Endodermal cell (in vitro differentiated cells): ENCODE measurements around the gene CYP17A1. TPM values are rescaled to one million over a fixed set of nuclear protein-coding genes. Genes with fewer than 3 reads are reported as not detected.

ENCODE experiments used
- DNase-seq: peaks from one replicate; pipeline ENCODE4 v3.0.0-alpha.2; 2017
- H3K27ac ChIP-seq: 2 replicates; pipeline ENCODE4 v1.5.1; 2013; ENCODE audit warnings: mild to moderate bottlenecking, low read depth, low read length, moderate library complexity
- H3K27me3 ChIP-seq: 2 replicates; pipeline ENCODE4 v1.6.1; 2013; ENCODE audit warnings: mild to moderate bottlenecking, low read length, moderate library complexity; ENCODE audit not compliant: insufficient read depth, control insufficient read depth, poor library complexity, severe bottlenecking
- H3K36me3 ChIP-seq: 2 replicates; pipeline ENCODE4 v1.7.0; 2013; ENCODE audit warnings: mild to moderate bottlenecking, low read length, moderate library complexity; ENCODE audit not compliant: control insufficient read depth, insufficient read depth
- H3K4me1 ChIP-seq: one replicate; pipeline ENCODE4 v1.7.0; 2013; ENCODE audit warnings: low read length; ENCODE audit not compliant: control insufficient read depth, insufficient read depth
- H3K4me3 ChIP-seq: 2 replicates; pipeline ENCODE4 v1.5.1; 2013; ENCODE audit warnings: mild to moderate bottlenecking, low read length, moderate library complexity
- H3K9ac ChIP-seq: 2 replicates; pipeline ENCODE4 v1.6.1; 2013; ENCODE audit warnings: mild to moderate bottlenecking, low read length, moderate library complexity; ENCODE audit not compliant: poor library complexity, severe bottlenecking; ENCODE audit errors: extremely low read depth
- H3K9me3 ChIP-seq: 2 replicates; pipeline ENCODE4 v1.6.1; 2013; ENCODE audit warnings: mild to moderate bottlenecking, low read length, moderate library complexity; ENCODE audit not compliant: control insufficient read depth
- H3K27ac Mint-ChIP-seq: 2 replicates; pipeline ENCODE4 v1.8.0; 2020; ENCODE audit warnings: mixed read lengths
- H3K27me3 Mint-ChIP-seq: 2 replicates; pipeline ENCODE4 v1.8.0; 2021; ENCODE audit warnings: mild to moderate bottlenecking, mixed read lengths; ENCODE audit not compliant: insufficient read depth
- H3K36me3 Mint-ChIP-seq: 2 replicates; pipeline ENCODE4 v1.8.0; 2020; ENCODE audit warnings: low read depth, mixed read lengths
- H3K4me1 Mint-ChIP-seq: 2 replicates; pipeline ENCODE4 v1.8.0; 2020; ENCODE audit warnings: mixed read lengths
- H3K4me3 Mint-ChIP-seq: 2 replicates; pipeline ENCODE4 v1.8.0; 2020; ENCODE audit warnings: mild to moderate bottlenecking, moderate library complexity, mixed read lengths
- H3K9me3 Mint-ChIP-seq: 2 replicates; pipeline ENCODE4 v1.8.0; 2020; ENCODE audit warnings: mild to moderate bottlenecking, mixed read lengths
- WGBS, 2 experiments: methylation state at CpG; one replicate each; pipeline versions ENCODE4 v1.1.5 to v1.1.7; 2013; ENCODE audit warnings: missing lambda C conversion rate in 2 of 2, mixed read lengths in 1 of 2; ENCODE audit not compliant: insufficient coverage in 1 of 2, insufficient read length in 1 of 2; 5-methylcytosine and 5-hydroxymethylcytosine counted together
- total RNA-seq, 2 donors: library from RNA; stranded (reverse); fragmentation: NEBNext Ultra II Directional in 1 of 2; extraction: Animal tissue kit (Norgen Biotek cat#: 25700) in 1 of 2; gene quantifications; 2 replicates in 1 of 2; 3 replicates in 1 of 2; pipeline ENCODE4 v1.2.1, GENCODE V29; 2021
- TF ChIP-seq, protein P1 (sequence below): fragments of 200-600 bp; sonication (generic); conservative IDR thresholded peaks from 2 replicates; pipeline ENCODE4 v1.5.0; 2021; ENCODE audit warnings: antibody characterized with exemption, mild to moderate bottlenecking

Gene CYP17A1
- total RNA-seq, 2 donors from 2014 or later, result not detected

DNA sequence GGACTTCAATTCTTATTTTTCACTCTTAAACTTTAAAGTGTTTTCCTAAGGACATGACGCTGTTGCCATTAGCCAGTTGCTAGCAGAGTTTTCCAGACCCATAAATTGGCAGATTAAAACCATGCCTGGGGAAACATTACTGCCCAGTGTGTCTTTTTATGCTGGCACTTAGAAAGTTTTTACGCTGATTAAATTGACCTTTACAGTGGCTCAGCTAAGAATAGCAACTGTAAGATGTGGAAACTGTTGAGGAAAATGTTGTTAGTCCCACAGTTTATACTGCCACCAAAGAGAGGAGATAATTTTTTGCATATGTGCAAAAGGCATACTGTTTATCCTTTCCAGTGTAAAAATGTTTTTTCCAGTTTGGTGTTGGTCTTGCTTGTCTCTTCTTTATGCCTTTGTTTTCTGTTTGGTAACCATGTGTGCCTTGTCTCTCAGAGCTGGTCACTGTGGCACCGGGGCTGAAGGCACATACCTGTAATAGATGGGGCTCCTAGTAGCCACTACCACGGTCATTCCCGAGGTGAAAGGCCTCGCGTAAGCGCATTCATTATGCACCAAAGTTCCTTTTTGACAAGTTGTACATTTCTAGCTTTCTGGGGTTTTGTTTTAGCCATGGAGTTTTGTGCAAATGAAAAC is 45.3 kb downstream of the CYP17A1 start:
- Mint-ChIP-seq H3K36me3 (peaks cover 4% of the 10 kb centered on the region), H3K4me1 (peaks cover 4% of the 10 kb centered on the region), H3K9me3 (peaks cover 5% of the 10 kb centered on the region), H3K4me3 (no peak overlapping the region), H3K27ac (no peak overlapping the region), H3K27me3 (no peaks in the 10 kb centered on the region)
- H3K4me1 ChIP-seq, result no peaks in the 10 kb centered on the region
- H3K27ac ChIP-seq, result no peak overlapping the region
- no peak for DNase-seq
- TF ChIP-seq, protein P1, sequence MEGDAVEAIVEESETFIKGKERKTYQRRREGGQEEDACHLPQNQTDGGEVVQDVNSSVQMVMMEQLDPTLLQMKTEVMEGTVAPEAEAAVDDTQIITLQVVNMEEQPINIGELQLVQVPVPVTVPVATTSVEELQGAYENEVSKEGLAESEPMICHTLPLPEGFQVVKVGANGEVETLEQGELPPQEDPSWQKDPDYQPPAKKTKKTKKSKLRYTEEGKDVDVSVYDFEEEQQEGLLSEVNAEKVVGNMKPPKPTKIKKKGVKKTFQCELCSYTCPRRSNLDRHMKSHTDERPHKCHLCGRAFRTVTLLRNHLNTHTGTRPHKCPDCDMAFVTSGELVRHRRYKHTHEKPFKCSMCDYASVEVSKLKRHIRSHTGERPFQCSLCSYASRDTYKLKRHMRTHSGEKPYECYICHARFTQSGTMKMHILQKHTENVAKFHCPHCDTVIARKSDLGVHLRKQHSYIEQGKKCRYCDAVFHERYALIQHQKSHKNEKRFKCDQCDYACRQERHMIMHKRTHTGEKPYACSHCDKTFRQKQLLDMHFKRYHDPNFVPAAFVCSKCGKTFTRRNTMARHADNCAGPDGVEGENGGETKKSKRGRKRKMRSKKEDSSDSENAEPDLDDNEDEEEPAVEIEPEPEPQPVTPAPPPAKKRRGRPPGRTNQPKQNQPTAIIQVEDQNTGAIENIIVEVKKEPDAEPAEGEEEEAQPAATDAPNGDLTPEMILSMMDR, result no peak
- no peaks in the 10 kb centered on the region for H3K9me3 ChIP-seq
- no peak overlapping the region for H3K9ac ChIP-seq
- H3K27me3 ChIP-seq, result no peaks in the 10 kb centered on the region
- H3K36me3 ChIP-seq, result no peaks in the 10 kb centered on the region
- no peak overlapping the region for H3K4me3 ChIP-seq
- 94 to 96% methylated on average over 7 to 8 of the region's 8 CpGs for WGBS, 2 experiments

GRCh38 chr10:102785818-102786217 is 51.4 kb downstream of the CYP17A1 start:
- WGBS, 2 experiments, result 96 to 100% methylated on average over 2 of the region's 2 CpGs
- H3K36me3 Mint-ChIP-seq, result peaks cover 4% of the 10 kb centered on the region
- DNase-seq, result no peak

GRCh38 chr10:102783568-102783967 is 53.6 kb downstream of the CYP17A1 start:
- TF ChIP-seq, protein P1, result no peak
- H3K27me3 ChIP-seq, result no peaks in the 10 kb centered on the region
- 100% methylated on average over 1 of the region's 1 CpG for WGBS, 2 experiments
- no peak overlapping the region for H3K4me3 Mint-ChIP-seq
- H3K36me3 ChIP-seq, result no peaks in the 10 kb centered on the region
- no peaks in the 10 kb centered on the region for H3K27me3 Mint-ChIP-seq
- H3K9ac ChIP-seq, result no peak overlapping the region
- H3K27ac Mint-ChIP-seq, result no peak overlapping the region
- no peak overlapping the region for H3K4me3 ChIP-seq
- DNase-seq, result no peak
- H3K9me3 Mint-ChIP-seq, result no peaks in the 10 kb centered on the region
- H3K4me1 ChIP-seq, result peaks cover 13% of the 10 kb centered on the region
- H3K36me3 Mint-ChIP-seq, result no peaks in the 10 kb centered on the region
- no peaks in the 10 kb centered on the region for H3K9me3 ChIP-seq
- H3K4me1 Mint-ChIP-seq, result peaks cover 33% of the 10 kb centered on the region
- H3K27ac ChIP-seq, result no peak overlapping the region

More at GRCh38 chr10:102785818-102786217, 51.4 kb downstream of the CYP17A1 start:
- H3K9me3 Mint-ChIP-seq, result peaks cover 5% of the 10 kb centered on the region
- TF ChIP-seq, protein P1, result no peak
- Histone ChIP-seq H3K9me3 (no peaks in the 10 kb centered on the region), H3K27ac (no peak overlapping the region), H3K9ac (no peak overlapping the region), H3K36me3 (no peaks in the 10 kb centered on the region), H3K27me3 (no peaks in the 10 kb centered on the region), H3K4me3 (no peak overlapping the region), H3K4me1 (peaks cover 7% of the 10 kb centered on the region)
- H3K4me3 Mint-ChIP-seq, result no peak overlapping the region
- no peak overlapping the region for H3K27ac Mint-ChIP-seq
- H3K27me3 Mint-ChIP-seq, result no peaks in the 10 kb centered on the region
- H3K4me1 Mint-ChIP-seq, result peaks cover 17% of the 10 kb centered on the region
